CD8-positive, alpha-beta memory T cell (primary cell): ENCODE results near the gene DBNDD2. TPM values are rescaled to one million over a fixed set of nuclear protein-coding genes. Genes with fewer than 3 reads are reported as not detected.
A peak's percentile ranks its signal among the peaks of the same experiment; 100 is the strongest.

Experiments
- CTCF ChIA-PET: fragments of 350-600 bp; sonication (Branson Sonifier 250); formaldehyde crosslinking; loops from one replicate; lab custom pipeline; 2021; ENCODE audit warnings: antibody characterized with exemption; lab: Charles Lee
- POLR2A ChIA-PET: fragments of 350-600 bp; sonication (Branson Sonifier 250); formaldehyde crosslinking; loops from one replicate; lab custom pipeline; 2021; ENCODE audit warnings: antibody characterized with exemption; lab: Charles Lee
- DNase-seq, 5 donors: peaks; one replicate each; pipeline versions ENCODE4 v3.0.0 to v3.0.0-alpha.2; 2020 to 2022; ENCODE audit warnings: mixed read lengths in 1 of 5
- H3K27ac ChIP-seq: one replicate; pipeline ENCODE4 v1.7.0; 2013; ENCODE audit warnings: low read depth, mild to moderate bottlenecking, low read length, moderate library complexity
- H3K27me3 ChIP-seq: 2 replicates; pipeline ENCODE4 v1.7.0; 2013; ENCODE audit warnings: low read length, mild to moderate bottlenecking; ENCODE audit not compliant: insufficient read depth, poor library complexity, severe bottlenecking
- H3K36me3 ChIP-seq: 2 replicates; pipeline ENCODE4 v1.7.0; 2013; ENCODE audit warnings: mild to moderate bottlenecking, low read length, moderate library complexity; ENCODE audit not compliant: insufficient read depth
- H3K4me1 ChIP-seq: 2 replicates; pipeline ENCODE4 v1.7.0; 2013; ENCODE audit warnings: mild to moderate bottlenecking, low read length, moderate library complexity; ENCODE audit not compliant: insufficient read depth
- H3K4me3 ChIP-seq: 2 replicates; pipeline ENCODE4 v1.7.0; 2013; ENCODE audit warnings: mild to moderate bottlenecking, low read length
- H3K9me3 ChIP-seq: 2 replicates; pipeline ENCODE4 v1.7.0; 2013; ENCODE audit warnings: mild to moderate bottlenecking, low read length
- H3K27ac Mint-ChIP-seq, 8 donors: one replicate each; pipeline ENCODE4 v1.8.0; 2020 to 2021; ENCODE audit warnings: mixed read lengths in 8 of 8, mild to moderate bottlenecking in 6 of 8, inconsistent platforms in 3 of 8, moderate library complexity in 3 of 8
- H3K27me3 Mint-ChIP-seq, 2 donors: one replicate each; pipeline ENCODE4 v1.8.0; 2020 to 2021; ENCODE audit warnings: mixed read lengths in 2 of 2, mild to moderate bottlenecking in 1 of 2, moderate library complexity in 1 of 2
- H3K36me3 Mint-ChIP-seq, 3 donors: one replicate each; pipeline ENCODE4 v1.8.0; 2020 to 2021; ENCODE audit warnings: mixed read lengths in 3 of 3, inconsistent platforms in 1 of 3, mild to moderate bottlenecking in 1 of 3
- H3K4me1 Mint-ChIP-seq, 3 donors: one replicate each; pipeline ENCODE4 v1.8.0; 2020 to 2021; ENCODE audit warnings: mixed read lengths in 3 of 3, inconsistent platforms in 1 of 3, mild to moderate bottlenecking in 1 of 3
- H3K4me3 Mint-ChIP-seq, 7 donors: one replicate each; pipeline ENCODE4 v1.8.0; 2020 to 2021; ENCODE audit warnings: mixed read lengths in 7 of 7, mild to moderate bottlenecking in 6 of 7, moderate library complexity in 4 of 7, inconsistent platforms in 2 of 7
- H3K9me3 Mint-ChIP-seq, 5 donors: one replicate each; pipeline ENCODE4 v1.8.0; 2020 to 2022; ENCODE audit warnings: mixed read lengths in 5 of 5, mild to moderate bottlenecking in 3 of 5, moderate library complexity in 2 of 5, inconsistent platforms in 1 of 5
- polyA plus RNA-seq: library from polyadenylated mRNA; unstranded; fragments of 300-500 nt; fragmentation: Illumina TruSeq; gene quantifications from one replicate; pipeline ENCODE4 v1.2.3, GENCODE V29; 2021
- total RNA-seq, 2 experiments: library from RNA; stranded (reverse); gene quantifications; one replicate each; pipeline ENCODE4 v1.2.3, GENCODE V29; 2021

The DBNDD2 gene
- total and polyA plus RNA-seq, 3 experiments from 2014 or later, result 11.3 to 15.2 (median 12.6) TPM

DNA sequence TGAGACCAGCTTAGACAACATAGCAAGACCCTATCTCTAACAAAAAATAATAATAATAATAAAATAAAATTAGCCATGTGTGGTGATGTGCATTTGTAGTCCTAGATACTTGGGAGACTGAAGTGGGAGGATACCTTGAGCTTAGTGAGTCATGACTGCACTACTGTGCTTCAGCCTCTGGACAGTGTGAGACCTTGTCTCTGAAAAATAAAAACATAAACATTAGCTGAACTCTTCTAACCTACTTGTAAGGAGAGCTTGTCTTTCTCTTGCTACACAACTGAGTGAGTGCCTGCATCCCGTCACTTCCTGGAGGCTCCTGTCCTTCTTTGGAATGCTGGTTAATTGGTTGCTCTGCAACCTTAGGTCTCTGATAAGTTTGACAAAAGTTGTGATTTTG, 5.1 kb upstream of the DBNDD2 start:
- Histone ChIP-seq H3K36me3 (no peaks in the 10 kb centered on the region), H3K27me3 (no peaks in the 10 kb centered on the region), H3K27ac (no peak overlapping the region), H3K9me3 (no peaks in the 10 kb centered on the region), H3K4me1 (peaks cover 5% of the 10 kb centered on the region), H3K4me3 (no peak overlapping the region)
- no peak for DNase-seq
- Mint-ChIP-seq H3K36me3 (peaks cover 10 to 30% (median 15%) of the 10 kb centered on the region in 3 donors), H3K9me3 (peaks cover 8 to 17% (median 14%) of the 10 kb centered on the region in 5 donors), H3K27ac (no peak overlapping the region), H3K4me3 (peak overlapping the region in 1 of 7 donors; percentile 37), H3K27me3 (peaks cover 0 to 3% of the 10 kb centered on the region in 2 donors), H3K4me1 (peaks cover 8 to 18% (median 15%) of the 10 kb centered on the region in 3 donors)
- ChIA-PET CTCF (interaction anchor here (0.9 to 1.3 kb wide), 2 partner anchors 29 to 34 kb away, joined by 3 to 7 read pairs; no protein-coding TSS in a partner anchor), POLR2A (no interaction called here)

DNA sequence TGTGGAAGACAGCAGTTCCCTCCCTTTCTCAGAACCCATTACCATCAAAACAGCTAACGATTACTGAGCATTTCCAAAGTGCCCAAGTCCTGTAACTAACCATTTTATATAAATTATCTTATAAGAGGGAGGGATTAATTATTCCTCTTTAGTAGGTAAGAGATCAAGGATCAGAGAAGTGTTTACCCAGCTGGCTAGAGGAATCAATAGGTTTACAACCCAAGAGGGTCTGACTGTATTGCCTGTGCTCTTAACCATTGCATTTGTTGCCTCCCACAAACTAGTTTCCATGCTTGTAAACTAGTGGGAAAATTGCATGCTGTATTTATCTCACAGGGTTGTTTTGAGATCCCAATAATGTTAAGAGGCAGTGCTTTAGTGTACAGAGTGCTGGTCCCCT, 3.7 kb upstream of the DBNDD2 start:
- H3K4me3 Mint-ChIP-seq, result peak overlapping the region; percentile 9 to 83 (median 76)
- peaks cover 5% of the 10 kb centered on the region for H3K4me1 ChIP-seq
- peaks cover 8 to 23% (median 17%) of the 10 kb centered on the region in 3 donors for H3K4me1 Mint-ChIP-seq
- H3K27me3 ChIP-seq, result no peaks in the 10 kb centered on the region
- peaks cover 10 to 22% (median 11%) of the 10 kb centered on the region in 3 donors for H3K36me3 Mint-ChIP-seq
- ChIA-PET POLR2A (no interaction called here), CTCF (interaction anchor here (0.9 to 1.3 kb wide), 3 partner anchors 14 to 32 kb away, joined by 3 to 8 read pairs (median 5); no protein-coding TSS in a partner anchor)
- no peaks in the 10 kb centered on the region for H3K36me3 ChIP-seq
- H3K27ac Mint-ChIP-seq, result peak overlapping the region in 4 of 8 donors; percentile 52 to 76 (median 62)
- H3K4me3 ChIP-seq, result no peak overlapping the region
- no peak for DNase-seq
- H3K27ac ChIP-seq, result no peak overlapping the region
- peaks cover 8 to 16% (median 14%) of the 10 kb centered on the region in 5 donors for H3K9me3 Mint-ChIP-seq
- H3K9me3 ChIP-seq, result no peaks in the 10 kb centered on the region
- peaks cover 0 to 3% of the 10 kb centered on the region in 2 donors for H3K27me3 Mint-ChIP-seq

DNA sequence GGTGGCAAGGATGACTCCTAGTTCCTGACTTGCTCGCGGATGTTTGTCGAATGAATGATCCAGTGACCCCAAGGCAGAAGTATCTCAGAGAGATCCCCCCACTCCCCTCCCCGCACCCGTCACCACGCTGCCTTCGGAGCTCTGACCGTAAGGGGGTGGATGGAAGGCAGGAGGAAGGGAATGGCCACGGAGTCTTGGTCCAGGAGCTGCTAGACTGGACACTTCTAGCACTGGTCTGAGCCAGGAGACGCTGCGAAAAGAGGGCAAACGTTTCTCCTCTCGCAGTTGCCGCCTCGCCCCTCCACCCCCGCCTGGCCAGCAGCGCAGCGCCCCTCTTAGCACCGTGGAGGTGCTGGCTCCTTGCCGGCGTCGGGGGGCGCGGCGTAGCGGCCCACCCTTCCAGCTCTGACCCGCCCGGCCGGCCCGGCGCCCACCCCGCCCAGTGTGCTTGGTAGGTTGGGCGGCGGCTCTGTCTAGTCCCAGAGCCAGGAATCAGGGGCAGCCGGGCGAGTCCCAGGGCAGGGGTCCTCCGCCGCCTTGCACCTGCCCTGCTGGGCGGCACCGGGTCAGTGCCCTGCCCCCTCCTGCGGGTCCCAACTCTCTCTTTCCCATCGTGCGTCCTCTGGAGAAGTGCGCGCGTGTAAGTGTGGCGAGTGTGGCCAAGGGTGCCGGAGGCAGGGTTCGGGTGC, 2.4 kb upstream of the DBNDD2 start:
- no peaks in the 10 kb centered on the region for H3K36me3 ChIP-seq
- ChIA-PET POLR2A (interaction anchor here (0.6 to 3.5 kb wide), 4 partner anchors 10 to 43 kb away, joined by 3 to 25 read pairs (median 4); partner anchors contain the start of genes PIGT and SYS1), CTCF (interaction anchor here (1.3 kb wide), 1 partner anchor 32 kb away, joined by 3 read pairs; no protein-coding TSS in a partner anchor)
- H3K9me3 ChIP-seq, result no peaks in the 10 kb centered on the region
- peaks cover 10 to 11% (median 11%) of the 10 kb centered on the region in 3 donors for H3K36me3 Mint-ChIP-seq
- peak overlapping the region; percentile 69 to 92 (median 83) for H3K4me3 Mint-ChIP-seq
- peaks cover 0 to 8% (median 3%) of the 10 kb centered on the region in 5 donors for H3K9me3 Mint-ChIP-seq
- peak overlapping the region; percentile 43 for H3K27ac ChIP-seq
- peak overlapping the region in 7 of 8 donors; percentile 35 to 91 (median 63) for H3K27ac Mint-ChIP-seq
- DNase-seq, result no peak
- peaks cover 8 to 23% (median 17%) of the 10 kb centered on the region in 3 donors for H3K4me1 Mint-ChIP-seq
- H3K4me3 ChIP-seq, result peak overlapping the region; percentile 73
- H3K4me1 ChIP-seq, result peaks cover 5% of the 10 kb centered on the region
- peaks cover 0 to 3% of the 10 kb centered on the region in 2 donors for H3K27me3 Mint-ChIP-seq
- no peaks in the 10 kb centered on the region for H3K27me3 ChIP-seq

DNA sequence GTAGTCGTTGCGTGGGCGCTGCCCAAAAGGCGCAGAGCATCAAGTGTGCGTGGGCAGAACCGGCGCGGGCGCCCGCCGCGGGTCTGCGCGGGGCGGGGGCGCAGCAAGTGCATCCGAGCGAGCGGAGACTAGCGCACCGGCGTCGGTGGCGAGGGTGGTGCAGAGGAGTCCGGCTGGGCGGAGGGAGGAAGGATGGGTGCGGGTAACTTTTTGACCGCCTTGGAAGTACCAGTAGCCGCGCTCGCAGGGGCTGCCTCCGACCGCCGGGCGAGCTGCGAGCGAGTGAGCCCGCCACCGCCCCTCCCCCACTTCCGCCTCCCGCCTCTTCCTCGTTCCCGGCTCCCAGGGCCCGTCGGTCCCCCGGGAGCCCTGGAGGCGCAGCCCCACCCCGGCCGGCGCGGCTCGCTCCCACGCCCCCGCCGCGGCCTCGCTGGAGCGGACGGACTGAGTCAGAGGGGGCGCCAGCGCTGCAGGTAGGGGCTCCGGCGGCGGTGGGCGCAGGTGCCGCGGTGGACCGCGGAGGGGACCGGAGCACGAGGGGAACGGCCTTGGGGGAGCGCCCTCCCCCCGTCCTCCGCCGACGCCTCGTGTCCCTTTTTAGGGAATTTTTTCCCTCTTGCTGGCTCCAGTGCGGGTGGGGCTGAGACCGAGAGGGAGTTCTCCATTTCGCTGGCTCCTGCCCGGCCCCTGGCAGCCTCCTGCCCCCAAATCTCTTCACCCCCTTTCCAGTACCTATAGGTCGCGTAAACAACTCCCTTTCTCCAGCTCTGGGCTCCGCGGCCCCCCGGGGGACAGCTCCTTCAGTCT, 1.6 kb upstream of the DBNDD2 start:
- peak; percentile 34 to 64 (median 42) for DNase-seq
- Mint-ChIP-seq H3K27me3 (peaks cover 0 to 3% of the 10 kb centered on the region in 2 donors), H3K4me1 (peaks cover 8 to 23% (median 17%) of the 10 kb centered on the region in 3 donors), H3K36me3 (peaks cover 7 to 16% (median 10%) of the 10 kb centered on the region in 3 donors), H3K9me3 (peaks cover 0 to 4% (median 0%) of the 10 kb centered on the region in 5 donors), H3K4me3 (peak overlapping the region; percentile 77 to 95 (median 82)), H3K27ac (peak overlapping the region in 6 of 8 donors; percentile 26 to 87 (median 58))
- H3K4me3 ChIP-seq, result peak overlapping the region; percentile 73
- H3K4me1 ChIP-seq, result peaks cover 5% of the 10 kb centered on the region
- ChIA-PET POLR2A (interaction anchor here (0.8 to 3.5 kb wide), 4 partner anchors 10 to 44 kb away, joined by 4 to 25 read pairs (median 6); partner anchors contain the start of genes PIGT and SYS1), CTCF (interaction anchor here (1.1 to 2.2 kb wide), 6 partner anchors 9 to 44 kb away, joined by 3 to 15 read pairs (median 4); partner anchors contain the start of gene PIGT)
- peak overlapping the region; percentile 57 for H3K27ac ChIP-seq
- H3K9me3 ChIP-seq, result no peaks in the 10 kb centered on the region
- H3K36me3 ChIP-seq, result no peaks in the 10 kb centered on the region
- H3K27me3 ChIP-seq, result no peaks in the 10 kb centered on the region

DNA sequence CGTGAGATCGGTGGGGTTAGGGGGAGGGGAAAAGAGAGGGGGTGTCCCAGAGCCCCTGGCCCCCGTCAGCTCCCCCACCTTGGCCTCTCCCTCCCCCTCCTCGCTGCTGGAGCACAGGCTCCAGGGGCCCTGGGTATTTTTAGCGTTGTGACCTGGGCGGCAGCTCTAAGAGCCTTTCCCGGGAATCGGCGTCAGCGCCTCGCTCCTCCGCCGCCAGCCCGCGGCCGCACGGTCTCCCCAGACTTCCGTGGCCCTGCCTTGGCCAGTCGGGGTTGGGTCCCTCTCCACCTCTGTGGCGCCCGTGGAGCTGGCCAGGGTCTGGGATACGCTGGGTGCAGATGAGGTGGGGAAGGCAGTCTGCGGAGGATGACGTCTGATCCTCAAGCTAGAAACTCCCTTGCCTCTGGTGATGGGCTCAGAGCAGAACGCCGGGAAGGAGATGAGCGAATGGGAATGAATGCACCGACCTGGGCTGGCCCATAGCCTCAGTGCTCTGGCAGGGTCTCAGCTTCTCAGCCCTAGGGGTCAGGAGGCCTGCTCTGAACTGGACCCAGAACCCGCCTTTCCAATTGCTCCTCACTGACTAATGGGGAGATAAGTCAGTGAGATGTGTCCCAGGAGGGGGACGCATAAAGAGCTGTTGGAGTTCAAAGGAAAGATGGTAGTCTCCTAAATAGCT, 883 bp upstream of the DBNDD2 start:
- Mint-ChIP-seq H3K9me3 (no peaks in the 10 kb centered on the region), H3K36me3 (peaks cover 0 to 16% (median 9%) of the 10 kb centered on the region in 3 donors), H3K4me3 (peak overlapping the region; percentile 69 to 95 (median 81)), H3K27ac (peak overlapping the region; percentile 10 to 93 (median 64)), H3K4me1 (peaks cover 8 to 23% (median 17%) of the 10 kb centered on the region in 3 donors), H3K27me3 (peaks cover 0 to 3% of the 10 kb centered on the region in 2 donors)
- CTCF ChIA-PET, result interaction anchor here (1.1 to 2.2 kb wide), 5 partner anchors 9 to 45 kb away, joined by 3 to 15 read pairs (median 6); partner anchors contain the start of gene PIGT
- Histone ChIP-seq H3K9me3 (no peaks in the 10 kb centered on the region), H3K4me3 (peak overlapping the region; percentile 73), H3K4me1 (peaks cover 5% of the 10 kb centered on the region), H3K27me3 (no peaks in the 10 kb centered on the region), H3K36me3 (no peaks in the 10 kb centered on the region), H3K27ac (peak overlapping the region; percentile 57)
- peak in 1 of 5 donors; percentile 27 for DNase-seq
- POLR2A ChIA-PET, result interaction anchor here (0.9 to 3.5 kb wide), 4 partner anchors 9 to 43 kb away, joined by 6 to 25 read pairs (median 7); partner anchors contain the start of gene PIGT

DNA sequence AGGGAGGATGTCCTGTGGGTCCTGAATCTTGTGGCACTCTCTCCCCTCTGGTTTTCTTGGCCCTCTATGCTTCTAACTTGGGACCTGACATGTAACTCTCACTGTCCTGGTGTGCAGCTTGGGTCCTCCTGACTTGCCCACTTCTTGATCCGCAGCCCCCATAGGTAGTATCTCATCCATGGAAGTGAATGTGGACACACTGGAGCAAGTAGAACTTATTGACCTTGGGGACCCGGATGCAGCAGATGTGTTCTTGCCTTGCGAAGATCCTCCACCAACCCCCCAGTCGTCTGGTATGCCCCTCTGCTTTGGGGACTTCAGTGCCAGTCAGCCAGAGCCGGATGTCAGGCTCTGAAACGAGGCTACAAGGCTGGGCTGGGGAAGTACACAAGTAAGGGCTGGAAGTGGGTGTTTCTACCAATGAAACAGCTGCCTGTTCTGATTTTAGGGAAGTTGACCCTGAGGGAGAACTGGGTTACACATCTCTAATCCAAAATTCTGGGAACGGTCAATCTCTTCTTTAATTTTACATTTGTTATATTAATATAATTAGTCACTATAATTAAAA, 641 bp downstream of the DBNDD2 start:
- Mint-ChIP-seq H3K9me3 (no peaks in the 10 kb centered on the region), H3K36me3 (peaks cover 0 to 15% (median 10%) of the 10 kb centered on the region in 3 donors), H3K27me3 (peaks cover 0 to 3% of the 10 kb centered on the region in 2 donors), H3K27ac (peak overlapping the region in 6 of 8 donors; percentile 14 to 89 (median 75)), H3K4me1 (peaks cover 8 to 23% (median 17%) of the 10 kb centered on the region in 3 donors), H3K4me3 (peak overlapping the region in 6 of 7 donors; percentile 3 to 79 (median 62))
- Histone ChIP-seq H3K4me3 (no peak overlapping the region), H3K4me1 (peaks cover 5% of the 10 kb centered on the region), H3K9me3 (no peaks in the 10 kb centered on the region), H3K27me3 (no peaks in the 10 kb centered on the region), H3K27ac (no peak overlapping the region), H3K36me3 (no peaks in the 10 kb centered on the region)
- POLR2A ChIA-PET, result interaction anchor here (3.5 kb wide), 1 partner anchor 7 kb away, joined by 25 read pairs; the partner anchor contains the start of gene PIGT
- DNase-seq, result peak in 1 of 5 donors; percentile 23
- CTCF ChIA-PET, result interaction anchor here (0.9 to 2.9 kb wide), 3 partner anchors 28 to 41 kb away, joined by 3 to 10 read pairs (median 7); no protein-coding TSS in a partner anchor
